ENCODE measurements around the gene SBSN. TPM values are rescaled to one million over a fixed set of nuclear protein-coding genes. Genes with fewer than 3 reads are reported as not detected.

SBSN gene
- total RNA-seq, 1 experiment from 2014 or later: 0.39 TPM

DNA sequence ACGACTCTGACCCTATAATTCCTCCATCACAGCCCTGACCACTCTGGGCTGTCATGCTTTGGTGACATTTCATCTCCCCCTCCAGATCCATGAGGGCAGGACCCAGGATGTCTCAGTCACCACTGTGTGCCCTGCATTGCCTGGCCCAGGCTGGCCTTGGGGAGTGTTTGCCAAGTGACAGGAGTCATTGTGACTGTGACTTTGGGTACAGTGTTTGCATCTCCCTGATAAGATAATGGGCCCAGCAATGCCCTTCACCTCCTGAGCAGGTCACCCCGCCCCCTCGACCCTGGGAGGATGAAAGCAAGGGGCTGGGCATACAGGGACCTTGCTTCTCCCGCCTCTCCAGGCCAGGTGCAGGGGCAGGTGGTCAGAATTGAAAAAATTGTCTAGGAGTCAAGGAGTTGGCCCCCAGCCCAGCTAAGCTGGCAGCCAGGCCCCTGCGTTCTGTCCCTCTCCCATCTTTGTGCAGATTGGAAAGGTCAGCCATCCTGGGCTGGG, 41.2 kb upstream of the SBSN start:
- H3K27me3 ChIP-seq (ENCODE audit: control insufficient read depth, insufficient read depth, low read length): no peaks in the 10 kb centered on the region
- ATAC-seq (no peak), DNase-seq (ENCODE audit: low read depth, low spot score) (no peak)
- no peaks in the 10 kb centered on the region for H3K9me3 ChIP-seq (ENCODE audit: control insufficient read depth, insufficient read depth, low read depth, low read length)
- CTCF ChIA-PET: no interaction called here
- H3K27ac ChIP-seq (ENCODE audit: low read length): no peak overlapping the region
- TF ChIP-seq POLR2AphosphoS5 (IDR thresholded peaks at IDR 0.05; ENCODE audit: low read depth, low read length) (no peak), REST (IDR thresholded peaks at IDR 0.05; ENCODE audit: insufficient read depth in 1 of 2, low read depth in 2 of 2, low read length in 1 of 2) (no peak), TCF7L2 (IDR thresholded peaks at IDR 0.05; ENCODE audit: low read depth, low read length) (no peak), CTCF (IDR thresholded peaks at IDR 0.05) (no peak), SIN3A (IDR thresholded peaks at IDR 0.05; ENCODE audit: borderline replicate concordance, insufficient read depth, low read depth, low read length) (no peak)
- intact Hi-C loops (cut with micrococcal nuclease; ENCODE audit: unreplicated experiment) (no loop called here), in situ Hi-C loops (cut with HindIII; ENCODE audit: low pct_unique_long_range_greater_than_20kb, low sequenced_read_pairs) (no loop called here)
- H3K4me3 ChIP-seq (ENCODE audit: low read depth in 2 of 2, low read length in 2 of 2): no peak overlapping the region
- H3K36me3 ChIP-seq (ENCODE audit: control insufficient read depth, insufficient read depth, low read length): no peaks in the 10 kb centered on the region
- H3K4me1 ChIP-seq (ENCODE audit: control insufficient read depth, insufficient read depth, low read length): no peaks in the 10 kb centered on the region
- BruUV-seq (replicated peaks): no TSS peak
- POLR2A ChIA-PET: no interaction called here

DNA sequence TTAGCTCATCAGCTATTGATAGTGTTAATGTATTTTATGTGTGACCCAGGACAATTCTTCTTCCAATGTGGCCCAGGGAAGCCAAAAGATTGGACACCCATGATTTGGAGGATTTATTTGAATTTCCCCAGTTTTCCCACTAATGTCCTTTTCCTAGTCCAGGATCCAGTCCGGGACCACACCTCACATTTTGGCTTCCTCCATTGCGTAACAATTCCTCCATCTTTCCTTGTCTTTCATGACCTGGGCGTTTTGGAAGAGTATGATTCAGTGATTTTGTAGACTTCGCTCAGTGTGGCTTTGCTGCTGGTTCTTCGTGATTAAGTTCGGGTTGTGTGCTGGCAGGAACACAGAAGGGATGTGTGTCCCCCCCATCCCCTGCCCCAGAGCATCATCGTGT, 38.6 kb upstream of the SBSN start:
- ATAC-seq: no peak
- Histone ChIP-seq H3K27me3 (ENCODE audit: control insufficient read depth, insufficient read depth, low read length) (0 out of 2 replicates have a peak, but pooled peaks cover 3% of the 10 kb centered on the region), H3K9me3 (ENCODE audit: control insufficient read depth, insufficient read depth, low read depth, low read length) (no peaks in the 10 kb centered on the region), H3K4me1 (ENCODE audit: control insufficient read depth, insufficient read depth, low read length) (no peaks in the 10 kb centered on the region), H3K4me3 (ENCODE audit: low read depth in 2 of 2, low read length in 2 of 2) (no peak overlapping the region), H3K36me3 (ENCODE audit: control insufficient read depth, insufficient read depth, low read length) (no peaks in the 10 kb centered on the region), H3K27ac (ENCODE audit: low read length) (no peak overlapping the region)
- DNase-seq (ENCODE audit: low read depth, low spot score): no peak
- BruUV-seq (replicated peaks): no TSS peak
- CTCF ChIA-PET: interaction anchor here (0.6 kb wide), 1 partner anchor 312 kb away, joined by 6 read pairs; no protein-coding TSS in a partner anchor
- in situ Hi-C loops (cut with HindIII; ENCODE audit: low pct_unique_long_range_greater_than_20kb, low sequenced_read_pairs): no loop called here
- POLR2A ChIA-PET: interaction anchor here (0.6 to 0.7 kb wide), 2 partner anchors 315 to 962 kb away, joined by 3 to 7 read pairs; no protein-coding TSS in a partner anchor
- intact Hi-C loops (cut with micrococcal nuclease; ENCODE audit: unreplicated experiment): no loop called here
- TF ChIP-seq CTCF (IDR thresholded peaks at IDR 0.05) (no peak), POLR2AphosphoS5 (IDR thresholded peaks at IDR 0.05; ENCODE audit: low read depth, low read length) (no peak), TCF7L2 (IDR thresholded peaks at IDR 0.05; ENCODE audit: low read depth, low read length) (no peak), REST (IDR thresholded peaks at IDR 0.05; ENCODE audit: insufficient read depth in 1 of 2, low read depth in 2 of 2, low read length in 1 of 2) (no peak)

All from Panc1 (cell line).